Thyroid gland (tissue), 4 donors: ENCODE measurements around the gene FLT1. TPM values are rescaled to one million over a fixed set of nuclear protein-coding genes. Genes with fewer than 3 reads are reported as not detected.

Experiments
- DNase-seq, 2 donors: peaks; one replicate each; pipeline ENCODE4 v3.0.0-alpha.2; 2019
- H3K27ac ChIP-seq, 3 donors: fragments of 200-600 bp; sonication (generic); 1 replicate in 2 of 3; 2 replicates in 1 of 3; pipeline ENCODE4 v1.5.1; 2016 to 2019; ENCODE audit warnings: mild to moderate bottlenecking in 1 of 3, moderate library complexity in 1 of 3
- H3K27me3 ChIP-seq: fragments of 200-600 bp; sonication (generic); one replicate; pipeline ENCODE4 v1.5.1; 2019
- H3K36me3 ChIP-seq, 2 donors: fragments of 200-600 bp; sonication (generic); one replicate each; pipeline ENCODE4 v1.5.1; 2016 to 2019
- H3K4me1 ChIP-seq, 2 donors: fragments of 200-600 bp; sonication (generic); one replicate each; pipeline ENCODE4 v1.5.1; 2017 to 2019
- H3K4me3 ChIP-seq, 3 donors: fragments of 200-600 bp; sonication (generic); replicated peaks in 1 of 3; 1 replicate in 2 of 3; 2 replicates in 1 of 3; pipeline ENCODE4 v1.5.1; 2016; ENCODE audit warnings: mild to moderate bottlenecking in 1 of 3
- H3K9me3 ChIP-seq: fragments of 200-600 bp; sonication (generic); one replicate; pipeline ENCODE4 v1.5.1; 2017
- CTCF ChIP-seq, 6 experiments: fragments of 200-600 bp in 3 of 6; fragments of 450-650 bp in 3 of 6; sonication (generic) in 3 of 6; IDR thresholded peaks; one replicate each; pipeline ENCODE4 v1.5.1; 2016 to 2019; ENCODE audit warnings: antibody characterized with exemption in 6 of 6, mild to moderate bottlenecking in 2 of 6, inconsistent platforms in 1 of 6, moderate library complexity in 1 of 6
- POLR2A ChIP-seq, 2 donors: fragments of 450-650 bp; IDR thresholded peaks; one replicate each; pipeline ENCODE4 v1.6.1; 2017; ENCODE audit warnings: antibody characterized with exemption in 2 of 2, mild to moderate bottlenecking in 2 of 2, moderate library complexity in 1 of 2
- WGBS, 2 donors: methylation state at CpG; one replicate each; pipeline ENCODE4 v1.1.5; 2017; 5-methylcytosine and 5-hydroxymethylcytosine counted together
- intact Hi-C: fragments of 100-400 bp; cut with DNase I; formaldehyde crosslinking; loops from one replicate; pipeline ENCODE4 v1.15.1; 2023
- total RNA-seq, 4 donors: library from RNA; depleted of rRNA; stranded (reverse); fragments of >200 nt; gene quantifications; one replicate each; pipeline ENCODE4 v1.2.3, GENCODE V29; 2016

Gene FLT1
- total RNA-seq, 4 donors from 2014 or later, result 23.4 to 132 (median 44.4) TPM

- TF ChIP-seq CTCF (IDR thresholded peaks at IDR 0.05) (no peak), POLR2A (IDR thresholded peaks at IDR 0.05) (no peak)
- intact Hi-C loops, result no loop called here
- WGBS, 2 donors, result 90% methylated on average over 7 to 8 of the region's 8 CpGs
These were observed 144.8 kb downstream of the FLT1 start for GRCh38 chr13:28349907-28350654.

GRCh38 chr13:28349371-28349770, 145.6 kb downstream of the FLT1 start:
- Histone ChIP-seq H3K4me1 (peaks cover 0 to 6% of the 10 kb centered on the region in 2 donors), H3K9me3 (no peaks in the 10 kb centered on the region), H3K27me3 (no peaks in the 10 kb centered on the region), H3K27ac (no peak overlapping the region), H3K4me3 (no peak overlapping the region), H3K36me3 (no peaks in the 10 kb centered on the region)
- 81 to 86% methylated on average over 6 of the region's 6 CpGs for WGBS, 2 donors
- intact Hi-C loops, result no loop called here
- TF ChIP-seq POLR2A (IDR thresholded peaks at IDR 0.05), result no peak
- no peak for TF ChIP-seq CTCF (IDR thresholded peaks at IDR 0.05)
- no peak for DNase-seq

More at GRCh38 chr13:28349907-28350654, 144.8 kb downstream of the FLT1 start:
- H3K27ac ChIP-seq, result no peak overlapping the region
- no peaks in the 10 kb centered on the region for H3K36me3 ChIP-seq
- no peaks in the 10 kb centered on the region for H3K27me3 ChIP-seq
- H3K4me3 ChIP-seq, result no peak overlapping the region
- no peaks in the 10 kb centered on the region for H3K9me3 ChIP-seq
- no peak for DNase-seq
- peaks cover 0 to 6% of the 10 kb centered on the region in 2 donors for H3K4me1 ChIP-seq

- H3K4me3 ChIP-seq, result no peak overlapping the region
- 85 to 87% methylated on average over 5 of the region's 5 CpGs for WGBS, 2 donors
- H3K27me3 ChIP-seq, result no peaks in the 10 kb centered on the region
- no peak for DNase-seq
- intact Hi-C loops, result no loop called here
- H3K4me1 ChIP-seq, result no peaks in the 10 kb centered on the region
- no peaks in the 10 kb centered on the region for H3K36me3 ChIP-seq
- no peak overlapping the region for H3K27ac ChIP-seq
- TF ChIP-seq POLR2A (IDR thresholded peaks at IDR 0.05) (no peak), CTCF (IDR thresholded peaks at IDR 0.05) (no peak)
- no peaks in the 10 kb centered on the region for H3K9me3 ChIP-seq
These were observed 147.2 kb downstream of the FLT1 start for GRCh38 chr13:28347456-28348371.

GRCh38 chr13:28346154-28346553, 148.8 kb downstream of the FLT1 start:
- no peak for TF ChIP-seq CTCF (IDR thresholded peaks at IDR 0.05)
- no peak for TF ChIP-seq POLR2A (IDR thresholded peaks at IDR 0.05)
- no peak overlapping the region for H3K4me3 ChIP-seq
- no peaks in the 10 kb centered on the region for H3K9me3 ChIP-seq
- WGBS, 2 donors, result 92 to 95% methylated on average over 2 of the region's 2 CpGs
- H3K27me3 ChIP-seq, result no peaks in the 10 kb centered on the region
- intact Hi-C loops, result no loop called here
- H3K27ac ChIP-seq, result no peak overlapping the region
- no peaks in the 10 kb centered on the region for H3K36me3 ChIP-seq
- no peak for DNase-seq
- H3K4me1 ChIP-seq, result no peaks in the 10 kb centered on the region

- no peaks in the 10 kb centered on the region for H3K4me1 ChIP-seq
- H3K9me3 ChIP-seq, result no peaks in the 10 kb centered on the region
- no peak overlapping the region for H3K27ac ChIP-seq
- H3K27me3 ChIP-seq, result no peaks in the 10 kb centered on the region
- WGBS, 2 donors, result 82 to 84% methylated on average over 3 of the region's 3 CpGs
- no peak for TF ChIP-seq POLR2A (IDR thresholded peaks at IDR 0.05)
- no peak for TF ChIP-seq CTCF (IDR thresholded peaks at IDR 0.05)
- H3K4me3 ChIP-seq, result no peak overlapping the region
- intact Hi-C loops, result no loop called here
- no peaks in the 10 kb centered on the region for H3K36me3 ChIP-seq
- DNase-seq, result no peak
These were observed 150.8 kb downstream of the FLT1 start for GRCh38 chr13:28344163-28344562.
